H4 (cell line): ENCODE results near the gene MYOZ1. TPM values are rescaled to one million over a fixed set of nuclear protein-coding genes. Genes with fewer than 3 reads are reported as not detected.
A peak's percentile ranks its signal among the peaks of the same experiment; 100 is the strongest.

Source experiments
- DNase-seq: peaks from one replicate; pipeline ENCODE4 v3.0.0-alpha.2; 2015; ENCODE audit warnings: low spot score
- total RNA-seq: library from RNA; depleted of rRNA; stranded (reverse); fragments of >200 nt; shearing (Covaris generic); gene quantifications from 2 replicates; pipeline ENCODE4 v1.2.3, GENCODE V29; 2014; rRNA removed

MYOZ1 gene
- total RNA-seq, 1 experiment from 2014 or later, result 0.33 TPM

DNA sequence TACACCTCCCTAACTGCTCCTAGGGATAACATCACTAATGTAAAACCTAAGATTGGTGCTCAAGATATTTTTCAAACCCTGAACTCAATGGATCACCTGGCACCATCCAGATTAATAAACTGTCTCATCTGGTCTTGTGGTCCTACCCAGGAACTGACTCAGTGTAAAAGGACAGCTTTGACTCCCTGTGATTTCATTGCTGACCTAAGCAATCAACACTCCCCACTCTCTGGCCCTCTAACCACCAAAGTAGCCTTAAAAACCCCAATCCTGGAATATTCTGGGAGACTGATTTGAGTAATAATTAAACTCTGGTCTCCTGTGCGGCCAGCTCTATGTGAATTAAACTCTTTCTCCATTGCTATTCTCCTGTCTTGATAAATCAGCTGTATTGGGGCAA, 43.9 kb downstream of the MYOZ1 start:
- DNase-seq, result no peak

DNA sequence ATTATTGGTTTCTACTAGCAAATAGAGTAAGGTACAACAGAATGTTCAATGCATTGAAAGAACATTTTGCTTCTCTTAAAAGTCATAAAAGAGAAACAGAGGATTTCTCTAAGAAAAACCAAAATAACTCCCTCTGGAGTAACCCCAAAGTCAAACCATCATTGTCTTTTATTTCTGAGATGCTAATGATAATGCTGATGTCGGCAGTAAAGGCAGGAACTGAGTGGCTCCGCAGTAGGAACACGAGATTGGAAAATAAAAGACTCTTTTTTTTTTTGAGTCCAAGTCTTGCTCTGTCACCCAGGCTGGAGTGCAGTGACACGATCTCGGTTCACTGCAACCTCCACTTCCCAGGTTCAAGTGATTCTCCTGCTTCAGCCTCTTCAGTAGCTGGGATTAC, 47.5 kb downstream of the MYOZ1 start:
- DNase-seq, result no peak

DNA sequence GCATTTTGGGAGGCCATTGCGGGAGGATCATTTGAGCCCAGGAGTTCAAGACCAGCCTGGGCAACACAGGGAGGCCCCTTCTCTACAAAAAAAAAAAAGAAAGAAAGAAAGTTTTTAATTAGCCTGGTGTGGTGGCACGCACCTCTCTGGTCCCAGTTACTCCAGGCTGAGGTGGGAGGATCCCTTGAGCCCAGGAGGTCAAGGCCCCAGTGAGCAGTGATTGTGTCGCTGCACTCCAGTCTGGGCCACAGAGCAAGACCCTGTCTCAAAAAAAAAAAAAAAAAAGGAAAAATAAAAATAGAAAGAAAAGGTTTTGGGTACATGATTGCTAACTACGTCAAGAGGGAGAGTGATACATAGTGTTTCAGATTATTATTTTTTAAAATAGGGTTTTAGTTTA, 48.2 kb downstream of the MYOZ1 start:
- no peak for DNase-seq

DNA sequence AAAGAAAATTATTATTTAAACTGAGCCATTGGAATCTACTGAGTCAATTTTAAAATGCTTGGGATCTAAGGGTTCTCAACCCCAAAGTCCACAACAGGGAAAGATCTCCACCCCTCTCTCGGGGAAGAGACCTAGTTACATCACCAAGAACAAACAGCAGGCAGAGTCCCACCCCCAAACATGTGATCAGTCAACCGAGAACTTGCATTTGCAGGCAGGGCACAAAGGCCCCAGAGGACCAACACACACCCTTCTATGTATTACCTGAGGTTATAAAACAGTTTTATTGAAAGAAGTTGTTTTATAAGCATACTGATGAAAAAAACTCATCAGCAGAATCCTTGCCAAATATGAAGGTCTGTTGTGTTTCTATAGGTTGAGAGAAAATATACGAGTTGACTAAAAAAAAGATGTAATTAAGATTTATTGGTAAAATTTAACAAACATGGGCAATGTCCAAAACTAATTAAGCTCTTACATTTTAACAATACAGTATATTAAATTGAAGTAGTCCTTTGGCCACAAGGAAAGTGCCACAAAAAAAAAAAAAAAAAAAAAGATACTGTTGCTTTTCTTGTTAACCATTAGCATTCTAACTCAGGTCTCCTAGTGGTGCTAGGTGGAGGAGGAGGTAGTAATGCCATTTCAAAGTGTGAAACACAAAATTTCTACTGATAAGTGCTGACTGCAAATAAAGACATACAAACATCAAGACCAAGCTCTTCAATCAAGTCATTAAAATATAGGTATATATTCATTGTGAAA, 49.2 kb downstream of the MYOZ1 start:
- DNase-seq, result peak; percentile 84

DNA sequence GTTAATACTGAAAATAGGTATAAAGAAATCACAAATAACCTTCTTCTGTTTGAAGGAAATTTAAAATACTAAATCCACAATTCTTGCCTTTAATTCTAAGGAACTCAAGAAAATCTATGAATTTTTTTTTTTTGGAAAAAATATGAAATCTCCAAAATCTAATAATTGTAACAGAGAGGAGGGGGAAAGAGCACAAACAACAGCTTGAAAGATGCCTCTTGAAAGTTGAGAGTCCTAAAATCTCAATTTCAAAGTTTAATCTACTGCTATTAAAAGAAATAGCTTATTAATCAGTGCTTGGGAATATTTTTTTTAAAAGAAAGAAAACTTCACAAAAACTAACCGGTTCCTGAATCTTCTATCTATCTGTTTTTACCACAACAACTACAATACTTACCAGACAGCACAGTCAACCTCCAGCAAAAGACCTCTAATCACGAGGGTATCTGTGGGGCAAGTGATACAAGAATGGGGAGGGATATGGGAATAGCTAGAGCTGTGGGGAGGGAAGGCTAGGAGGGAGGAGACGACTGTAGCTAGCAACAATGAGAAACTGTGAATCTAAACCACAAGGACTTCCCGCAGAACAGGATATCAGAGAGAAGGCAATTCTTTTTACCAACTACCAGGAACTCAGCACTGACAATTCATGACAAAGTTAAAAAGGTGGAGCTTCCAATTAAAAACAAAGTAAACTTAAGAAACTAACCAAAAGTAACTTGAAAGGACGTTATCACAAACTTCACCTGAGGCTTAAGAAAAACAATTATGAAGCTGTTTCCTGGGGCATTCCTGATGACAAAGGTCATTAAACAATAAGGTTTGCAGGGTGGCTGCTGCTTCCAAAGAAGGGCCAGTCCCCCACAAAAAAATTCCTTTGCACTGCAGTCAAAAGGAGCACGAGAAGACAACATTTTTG, 50.1 kb downstream of the MYOZ1 start, which contains the start of gene USP54:
USP54 (minus strand) TSS at position 462 of the 919 bp plus-strand sequence. CDS start 15,684 bp downstream, outside the sequence.
- DNase-seq, result peak; percentile 85

DNA sequence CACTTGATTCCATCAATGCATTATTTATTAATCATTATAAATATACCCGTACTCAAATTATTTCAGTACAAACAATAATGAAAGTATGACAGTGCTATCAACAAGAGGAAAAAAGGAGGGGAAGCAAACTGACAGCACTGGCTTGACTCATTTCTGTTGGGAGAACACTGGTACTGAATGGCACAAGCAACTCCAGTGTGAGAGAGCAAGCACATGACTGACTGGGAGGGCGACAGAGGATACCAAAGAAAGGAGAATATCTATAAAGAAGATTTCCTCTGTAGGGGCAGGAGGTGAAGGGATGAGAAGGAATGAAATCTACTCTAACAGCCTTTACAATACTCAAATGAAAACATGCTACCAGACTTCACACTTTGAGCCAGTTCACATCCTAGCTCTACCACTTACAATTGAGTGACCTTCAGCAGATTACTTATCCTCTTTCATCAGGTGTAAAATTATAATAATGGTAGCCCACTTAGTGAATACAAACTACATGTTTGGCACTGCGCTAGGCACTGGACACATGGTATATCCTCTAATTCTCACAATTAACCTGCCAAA, 51.6 kb downstream of the MYOZ1 start:
- DNase-seq, result no peak

DNA sequence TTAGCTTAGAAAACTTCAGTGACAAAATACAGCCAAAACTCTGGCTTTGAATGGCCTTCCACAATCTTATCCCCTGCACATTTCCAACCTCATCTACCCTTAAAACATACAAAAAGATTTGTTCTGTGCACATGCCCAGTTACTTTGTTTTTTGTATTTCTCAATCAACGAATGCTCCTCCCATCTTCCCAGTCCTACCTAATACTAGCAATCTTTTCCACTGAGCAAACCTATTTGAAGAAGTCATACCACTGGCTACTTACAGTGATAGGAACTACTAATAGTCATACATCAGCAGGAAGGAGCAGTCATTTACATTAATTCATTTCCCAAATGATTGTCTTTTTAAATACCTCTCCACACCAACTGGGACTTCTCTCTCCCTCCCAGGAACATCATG, 52.6 kb downstream of the MYOZ1 start:
- DNase-seq, result no peak

DNA sequence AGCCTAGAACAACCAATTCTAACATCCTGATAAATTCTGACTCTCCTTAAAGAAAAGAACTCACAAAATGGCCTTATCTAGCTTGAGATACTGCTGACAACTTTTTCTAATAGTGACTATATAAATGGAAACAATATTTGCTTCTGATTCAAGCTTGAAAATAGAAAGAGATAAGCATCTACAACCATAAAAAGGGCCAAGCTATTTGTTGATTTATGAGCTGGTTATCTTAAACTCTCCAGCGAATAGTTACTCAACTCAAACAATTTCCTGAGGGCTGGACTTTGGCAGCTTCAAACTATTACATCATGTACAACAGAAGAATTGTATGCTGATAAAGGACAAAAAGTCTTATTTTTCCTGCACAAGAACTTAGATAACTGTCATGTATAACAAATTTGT, 54.7 kb downstream of the MYOZ1 start:
- peak; percentile 31 for DNase-seq

DNA sequence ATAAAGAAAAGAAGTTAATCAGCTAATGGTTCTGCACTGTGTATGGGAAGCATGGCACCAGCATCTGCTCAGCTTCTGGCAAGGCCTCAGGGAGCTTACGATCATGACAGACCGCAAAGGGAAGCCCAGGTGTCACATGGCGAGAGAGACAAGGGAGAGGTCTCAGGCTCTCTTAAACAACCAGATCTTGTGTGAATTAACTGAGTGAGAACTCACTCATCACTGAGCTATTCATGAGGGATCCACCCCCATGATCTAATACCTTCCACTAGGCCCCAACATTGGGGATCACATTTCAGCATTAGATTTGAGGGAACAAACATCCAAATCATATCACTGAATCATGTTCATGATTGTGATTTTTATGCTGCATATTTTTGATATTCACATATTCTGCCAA, 55.9 kb downstream of the MYOZ1 start:
- DNase-seq, result no peak

DNA sequence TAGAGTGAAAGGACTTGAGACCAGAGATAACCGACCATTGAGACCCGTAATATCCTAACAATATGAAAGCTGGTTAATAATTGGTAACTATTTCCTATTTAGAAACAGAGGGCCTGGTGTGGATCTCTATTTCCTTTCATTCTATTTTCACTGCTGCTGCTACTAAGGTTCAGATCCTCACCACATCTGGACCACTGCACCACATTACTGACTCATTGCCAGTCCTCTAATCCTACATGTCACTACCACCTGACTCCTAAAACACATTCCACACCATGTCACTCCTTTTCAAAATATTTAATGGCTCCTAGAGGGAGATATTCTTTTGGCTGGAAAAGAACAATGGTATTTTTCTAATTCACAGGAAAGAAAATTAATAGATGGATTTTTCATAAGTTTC, 56.5 kb downstream of the MYOZ1 start:
- no peak for DNase-seq

DNA sequence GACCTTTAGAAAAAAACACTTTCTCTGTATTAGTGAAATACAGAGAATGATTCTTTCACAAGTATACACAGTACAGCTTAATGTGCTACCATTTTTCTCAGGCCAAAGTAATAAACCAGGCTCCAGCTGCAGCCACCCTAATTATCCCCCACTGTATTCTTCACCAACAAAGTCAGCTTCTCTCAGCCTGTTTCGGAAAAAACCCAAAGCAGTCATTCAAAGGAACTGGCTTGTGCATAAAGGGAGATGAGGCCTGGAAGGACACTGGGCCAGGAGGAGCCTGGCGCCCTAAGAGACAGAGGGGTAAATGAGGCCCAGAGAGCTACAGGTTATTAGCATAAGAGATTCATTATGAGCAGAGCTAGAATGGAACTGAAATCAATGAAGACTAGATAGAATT, 59.4 kb downstream of the MYOZ1 start:
- DNase-seq, result no peak

Other genes starting within 250 kb of the MYOZ1 start
- gene ANXA7, start 227.4 kb downstream of the MYOZ1 start, total RNA-seq, result 139 and 143 TPM in 2 replicates
- 0.12 TPM in 1 of 2 replicates, not detected in the other for gene MSS51, start 207.9 kb downstream of the MYOZ1 start, total RNA-seq
- gene PPP3CB, start 145.4 kb downstream of the MYOZ1 start, total RNA-seq, result 11.3 and 13.4 TPM in 2 replicates
- 16.6 and 19.1 TPM in 2 replicates for gene USP54, start 50.1 kb downstream of the MYOZ1 start, total RNA-seq
- 0.02 TPM in 1 of 2 replicates, not detected in the other for gene SYNPO2L, start 14.6 kb upstream of the MYOZ1 start, total RNA-seq
- 1.7 and 24.6 TPM in 2 replicates for gene AGAP5, start 56.6 kb upstream of the MYOZ1 start, total RNA-seq
- gene SEC24C, start 102.9 kb upstream of the MYOZ1 start, total RNA-seq, result 49.6 and 56.8 TPM in 2 replicates
- gene CHCHD1, start 140.6 kb upstream of the MYOZ1 start, total RNA-seq, result 82.5 and 100 TPM in 2 replicates
- 11.2 and 19.6 TPM in 2 replicates for gene ZSWIM8, start 144.1 kb upstream of the MYOZ1 start, total RNA-seq
- gene NDST2, start 170.1 kb upstream of the MYOZ1 start, total RNA-seq, result 8.5 and 14.8 TPM in 2 replicates
- 24.1 and 27.4 TPM in 2 replicates for gene CAMK2G, start 233.1 kb upstream of the MYOZ1 start, total RNA-seq